SKM-1 treated with dmso at 0.1 percent for 144 hours (cell line): ENCODE data around the gene P4HA2.
A peak's percentile ranks its signal among the peaks of the same experiment; 100 is the strongest.
"Not testable (repeated sequence)": the region's sequence is repeated elsewhere in the genome, so short reads cannot be mapped to it uniquely, and the experiment has no call there.

Experiments
- DNase-seq: peaks from one replicate; lab custom pipeline; 2025; ENCODE audit not compliant: unreplicated experiment; lab: John Stamatoyannopoulos, UW

Gene P4HA2

GRCh38 chr5:132203916-132204315, 23.7 kb downstream of the P4HA2 start:
- DNase-seq: no peak

DNA sequence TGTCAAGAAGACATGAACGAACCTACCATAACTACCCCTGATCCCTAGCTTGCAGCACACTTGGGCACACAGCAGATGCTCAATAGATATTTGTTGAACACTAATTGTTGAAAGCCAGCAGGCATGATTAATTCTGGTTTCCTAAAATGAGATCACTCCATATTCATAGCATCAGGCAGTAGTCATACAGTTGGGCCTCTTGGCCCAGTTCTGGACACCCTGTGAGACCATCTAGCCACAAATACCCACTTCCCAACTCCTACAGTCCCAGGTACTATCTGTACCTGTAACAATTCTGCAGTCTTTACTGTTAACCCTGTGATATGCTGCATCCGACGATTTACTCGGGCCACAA, 24.2 kb downstream of the P4HA2 start:
- DNase-seq: no peak

- DNase-seq: no peak
Measured at GRCh38 chr5:132202711-132203463, 24.8 kb downstream of the P4HA2 start.

GRCh38 chr5:132199116-132199680, 28.5 kb downstream of the P4HA2 start:
- no peak for DNase-seq

- DNase-seq: no peak
Measured at GRCh38 chr5:132198571-132198970, 29.1 kb downstream of the P4HA2 start.

DNA sequence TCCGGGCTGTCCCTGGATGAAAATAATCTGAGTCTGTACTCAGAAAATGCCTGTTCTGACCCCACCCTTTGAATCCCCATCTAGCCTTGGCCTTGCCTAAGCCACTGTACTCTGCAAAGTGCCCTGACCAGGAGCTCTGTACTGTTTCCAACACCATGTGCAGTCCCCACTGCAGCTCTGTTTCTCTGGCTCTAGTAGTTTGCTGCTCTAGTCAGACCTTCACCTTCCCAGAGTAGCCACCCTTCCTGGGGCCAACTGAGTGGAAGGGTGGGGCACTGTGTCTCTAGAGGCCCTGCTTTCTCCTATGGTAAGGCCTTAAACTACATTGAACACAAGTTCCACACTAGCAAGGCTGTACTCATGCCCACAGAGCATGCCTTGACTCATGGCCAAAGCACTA, 31.9 kb downstream of the P4HA2 start:
- DNase-seq: no peak

DNA sequence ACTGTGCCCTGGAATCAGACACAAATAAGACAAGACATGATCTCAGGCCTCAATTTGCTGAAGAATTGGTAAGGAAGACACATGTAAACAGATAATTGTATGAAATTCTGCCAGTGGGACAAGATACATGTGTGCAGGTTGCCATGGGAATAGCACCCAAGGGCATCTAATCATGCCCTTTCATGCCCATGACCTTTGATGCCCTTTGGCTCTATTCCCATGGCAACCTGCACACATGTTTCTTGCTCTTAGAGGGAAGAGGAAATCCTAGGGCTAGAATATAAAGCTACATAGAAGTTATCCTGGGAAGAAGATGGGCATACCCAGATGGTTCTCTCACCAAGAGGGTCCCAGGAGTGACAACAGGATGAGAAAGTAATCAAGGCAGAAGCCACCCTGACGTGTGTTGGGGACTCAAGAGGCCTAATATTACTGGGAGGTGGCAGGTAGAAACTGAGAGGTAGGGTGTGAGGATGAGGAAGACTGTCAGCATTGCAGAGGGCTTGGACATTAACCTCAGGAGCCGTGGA, 34.4 kb downstream of the P4HA2 start:
- DNase-seq: no peak

- peak; percentile 83 for DNase-seq
Measured at GRCh38 chr5:132190161-132190817, 37.4 kb downstream of the P4HA2 start.

DNA sequence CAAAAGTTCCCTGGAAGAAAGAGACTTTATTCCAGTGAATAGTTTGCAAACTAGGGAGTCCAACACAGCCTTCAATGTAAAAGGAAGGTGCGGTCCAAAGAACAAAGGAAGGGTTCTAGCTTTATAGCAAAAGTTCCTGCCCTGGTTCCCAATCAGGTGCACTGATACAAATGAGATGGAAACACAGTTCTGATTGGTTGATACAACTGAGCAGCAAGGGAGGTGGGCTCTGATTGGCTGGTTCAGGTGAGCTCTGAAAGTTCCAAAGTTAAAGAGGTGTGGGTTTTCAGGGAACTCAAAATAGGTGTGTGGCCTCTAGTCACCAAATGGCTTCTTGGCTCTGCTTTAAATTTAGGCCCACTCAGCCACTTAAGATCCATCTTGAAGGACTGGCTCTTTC, 43.1 kb downstream of the P4HA2 start:
- no peak for DNase-seq

DNA sequence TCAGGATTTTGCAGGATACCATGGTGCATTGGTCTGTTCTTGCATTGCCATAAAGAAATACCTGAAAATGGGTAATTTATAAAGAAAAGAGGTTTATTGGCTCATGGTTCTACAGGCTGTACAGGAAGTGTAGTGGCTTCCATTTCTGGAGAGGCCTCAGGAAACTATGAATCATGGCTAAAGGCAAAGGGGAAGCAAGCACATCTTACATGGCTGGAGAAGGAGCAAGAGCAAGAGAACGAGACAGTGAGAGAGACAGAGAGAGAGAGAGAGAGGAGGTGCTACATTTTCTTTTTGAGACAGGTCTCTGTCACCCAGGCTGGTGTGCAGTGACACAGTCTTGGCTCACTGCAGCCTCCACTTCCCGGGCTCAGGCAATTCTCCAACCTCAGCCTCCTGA, 43.9 kb downstream of the P4HA2 start:
- no peak for DNase-seq

DNA sequence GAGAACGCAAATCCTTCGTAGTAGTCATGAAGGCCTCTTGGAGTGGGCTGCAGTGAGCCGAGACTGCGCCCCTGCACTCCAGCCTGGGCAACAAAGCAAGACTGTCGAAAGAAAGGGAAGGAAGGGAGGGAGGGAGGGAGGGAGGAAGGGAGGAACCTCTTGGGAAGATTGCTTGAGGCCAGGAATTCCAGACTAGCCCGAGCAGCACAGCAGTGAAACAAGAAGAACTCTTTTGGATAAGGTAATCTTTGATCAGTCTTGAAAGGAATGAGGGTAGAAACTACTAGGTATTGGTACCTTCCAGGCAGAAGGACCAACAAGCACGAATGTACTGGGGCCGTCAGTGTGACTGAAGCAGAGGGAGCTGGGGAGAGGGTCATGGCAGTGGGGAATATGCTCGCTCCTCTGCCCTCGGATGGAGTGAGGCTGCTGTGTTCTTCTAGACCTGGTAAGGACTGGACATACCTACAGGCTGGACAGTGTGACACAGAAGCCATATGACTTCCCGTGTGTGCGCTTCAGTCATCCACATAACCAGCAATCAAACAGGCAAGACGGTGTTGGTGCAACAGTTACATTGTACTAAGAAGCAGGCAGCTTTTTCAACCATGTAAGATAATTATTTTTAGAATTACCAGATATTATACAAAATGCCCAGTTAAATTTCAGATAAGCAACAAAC, 45.2 kb downstream of the P4HA2 start:
- DNase-seq: no peak

- no peak for DNase-seq
Measured at GRCh38 chr5:132181011-132181629, 46.5 kb downstream of the P4HA2 start.

GRCh38 chr5:132180134-132180745, 47.4 kb downstream of the P4HA2 start:
- DNase-seq: peak; percentile 30

- DNase-seq: no peak
Measured at GRCh38 chr5:132179405-132179804, 48.2 kb downstream of the P4HA2 start.

DNA sequence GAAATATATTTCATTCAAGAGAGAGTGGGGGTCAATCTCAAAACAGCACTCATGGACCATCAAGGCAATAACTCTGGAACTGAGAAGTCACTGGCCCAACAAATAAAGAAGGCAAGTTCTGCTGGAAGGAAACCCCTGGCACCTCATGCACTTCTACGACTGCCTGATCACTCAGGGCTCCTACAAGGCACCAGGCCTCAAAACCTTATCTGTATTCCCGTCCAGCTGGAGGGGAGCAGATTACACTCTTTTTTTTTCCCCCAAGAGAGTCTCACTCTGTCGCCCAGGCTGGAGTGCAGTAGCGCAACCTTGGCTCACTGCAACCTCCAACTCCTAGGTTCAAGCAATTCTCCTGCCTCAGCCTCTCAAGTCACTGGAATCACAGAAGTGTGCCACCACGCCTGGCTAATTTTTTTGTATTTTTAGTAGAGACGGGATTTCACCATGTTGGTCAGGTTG, 49.9 kb downstream of the P4HA2 start:
- DNase-seq: no peak

DNA sequence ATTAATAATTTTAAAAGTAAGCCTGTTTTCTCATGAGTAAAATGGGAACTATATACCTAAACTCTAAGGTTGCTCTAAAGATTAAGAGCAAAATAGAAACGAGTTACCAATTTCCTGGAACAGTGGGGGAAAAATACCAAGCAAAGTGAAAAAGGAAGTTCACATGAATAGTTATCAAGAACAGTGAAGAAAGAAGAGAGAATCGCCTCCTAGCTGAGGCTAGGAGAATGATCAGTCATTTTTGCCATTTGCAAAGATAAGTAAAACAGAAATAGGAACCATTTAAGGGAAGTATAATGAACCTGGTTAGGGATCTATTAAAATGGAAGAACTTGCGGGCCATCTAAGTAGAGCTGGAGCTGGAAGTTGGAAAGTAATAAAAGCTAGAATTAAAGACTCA, 50.7 kb downstream of the P4HA2 start:
- peak; percentile 96 for DNase-seq

DNA sequence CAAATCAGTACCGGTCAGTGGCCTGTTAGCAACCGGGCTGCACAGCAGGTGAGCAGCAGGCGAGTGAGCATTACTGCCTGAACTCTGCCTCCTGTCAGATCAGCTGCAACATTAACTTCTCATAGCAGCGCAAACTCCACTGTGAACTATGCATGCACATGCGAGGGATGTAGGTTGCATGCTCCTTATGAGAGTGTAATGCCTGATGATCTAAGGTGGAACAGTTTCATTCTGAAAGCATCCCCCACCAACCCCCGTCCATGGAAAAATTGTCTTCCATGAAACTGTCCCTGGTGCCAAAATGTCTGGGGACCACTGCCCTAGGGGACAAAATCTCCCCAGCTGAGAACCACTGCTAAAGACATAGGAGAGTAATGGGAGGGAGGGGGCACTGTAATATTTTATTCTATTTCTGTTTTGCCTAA, 51.1 kb downstream of the P4HA2 start:
- DNase-seq: no peak

DNA sequence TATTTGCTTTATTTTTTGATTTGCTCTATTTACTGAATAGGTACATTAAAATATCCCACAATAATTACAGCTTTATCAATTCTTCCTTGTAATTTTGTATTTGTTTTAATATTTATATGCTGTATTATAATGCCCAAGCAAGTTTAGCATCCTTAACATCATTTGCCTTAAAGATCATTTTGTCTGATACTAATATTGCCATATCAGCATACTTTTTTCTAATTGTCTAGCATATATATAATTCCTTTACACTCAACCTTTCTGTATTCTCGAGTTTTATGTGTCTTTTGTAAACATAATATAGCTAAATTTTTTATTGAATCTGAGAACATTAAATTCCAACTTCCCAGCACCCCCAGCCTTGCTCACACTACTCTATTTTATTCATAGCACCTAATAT, 64.7 kb downstream of the P4HA2 start:
- DNase-seq: no peak

- not testable (repeated sequence) for DNase-seq
Measured at GRCh38 chr5:132161574-132162326, 65.9 kb downstream of the P4HA2 start.

GRCh38 chr5:132156413-132156812, 71.2 kb downstream of the P4HA2 start:
- no peak for DNase-seq
